Measurements from ENCODE around the gene COX5B.
"Not testable (repeated sequence)": the region's sequence is repeated elsewhere in the genome, so short reads cannot be mapped to it uniquely, and the experiment has no call there.

The COX5B gene

DNA sequence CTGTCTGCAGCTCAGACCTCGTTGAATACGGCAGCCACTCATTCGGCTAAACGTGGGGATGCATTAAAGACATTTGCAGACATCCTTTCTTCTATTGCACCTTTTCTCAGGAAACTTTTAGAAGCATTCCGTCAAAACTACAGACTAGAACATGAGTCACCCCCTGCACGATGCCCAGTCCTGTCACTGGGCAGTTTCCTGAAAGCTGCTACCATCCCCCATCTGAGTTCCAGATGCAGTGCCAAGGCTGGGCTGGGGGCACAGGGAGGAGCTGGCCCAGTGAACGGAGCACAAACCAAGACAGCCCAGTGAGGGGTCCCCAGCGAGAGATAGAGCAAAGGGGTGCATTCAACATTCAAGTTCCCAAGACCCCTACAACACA lies 19.8 kb upstream of the COX5B start:
- not testable (repeated sequence) for H3K9me3 ChIP-seq, H3K9ac ChIP-seq, H3K27me3 ChIP-seq, H3K4me1 ChIP-seq, H3K27ac ChIP-seq, H3K36me3 ChIP-seq, H3K4me3 ChIP-seq, H3K4me2 ChIP-seq, H4K20me1 ChIP-seq

DNA sequence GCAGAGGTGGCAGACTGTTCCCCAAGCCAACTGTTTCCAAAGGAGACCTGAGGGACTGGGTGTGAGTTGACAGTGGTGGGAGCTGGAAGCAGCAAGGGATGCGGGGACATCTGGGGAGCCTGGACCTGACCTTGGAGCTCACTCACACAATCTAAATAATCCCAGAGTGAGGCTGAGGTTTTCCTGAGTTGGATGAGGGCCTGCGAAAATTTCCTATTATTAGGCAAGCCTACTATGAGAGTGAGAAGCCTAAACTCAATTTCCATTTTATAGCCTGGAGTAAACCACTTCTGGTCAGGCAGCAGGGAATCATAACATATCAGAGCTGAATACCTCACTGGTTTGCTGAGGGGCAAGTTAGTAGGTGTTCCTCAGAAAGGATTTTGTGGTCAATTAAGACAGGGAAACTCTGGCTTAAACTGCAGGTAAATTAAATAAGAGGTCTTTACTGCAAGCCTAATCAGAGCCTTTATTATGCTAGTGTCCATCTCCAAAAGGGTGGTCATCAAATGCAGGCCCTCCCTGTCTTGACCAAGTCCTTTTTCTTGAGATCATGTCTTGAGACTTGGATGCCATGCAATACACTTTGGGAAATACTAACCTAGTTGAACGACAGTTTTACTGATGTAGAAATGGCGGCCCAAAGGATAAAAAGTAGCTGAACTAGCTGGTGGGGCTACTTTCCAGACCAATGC lies 1.7 kb upstream of the COX5B start:
- peaks cover 21% of the 10 kb centered on the region for H3K4me1 ChIP-seq
- H3K4me2 ChIP-seq, result peak overlapping the region; percentile 95; the same call in 1 of the 2 replicates
- H3K9me3 ChIP-seq, result no peaks in the 10 kb centered on the region
- TF ChIP-seq Cebpa-rat (IDR thresholded peaks at IDR 0.05), result no peak
- H3K4me3 ChIP-seq, result no peak overlapping the region
- H3K27ac ChIP-seq, result no peak overlapping the region
- no peaks in the 10 kb centered on the region for H3K27me3 ChIP-seq
- no peaks in the 10 kb centered on the region; the same call in 1 of the 2 replicates for H4K20me1 ChIP-seq
- no peak overlapping the region for H3K9ac ChIP-seq
- peaks cover 24% of the 10 kb centered on the region for H3K36me3 ChIP-seq

DNA sequence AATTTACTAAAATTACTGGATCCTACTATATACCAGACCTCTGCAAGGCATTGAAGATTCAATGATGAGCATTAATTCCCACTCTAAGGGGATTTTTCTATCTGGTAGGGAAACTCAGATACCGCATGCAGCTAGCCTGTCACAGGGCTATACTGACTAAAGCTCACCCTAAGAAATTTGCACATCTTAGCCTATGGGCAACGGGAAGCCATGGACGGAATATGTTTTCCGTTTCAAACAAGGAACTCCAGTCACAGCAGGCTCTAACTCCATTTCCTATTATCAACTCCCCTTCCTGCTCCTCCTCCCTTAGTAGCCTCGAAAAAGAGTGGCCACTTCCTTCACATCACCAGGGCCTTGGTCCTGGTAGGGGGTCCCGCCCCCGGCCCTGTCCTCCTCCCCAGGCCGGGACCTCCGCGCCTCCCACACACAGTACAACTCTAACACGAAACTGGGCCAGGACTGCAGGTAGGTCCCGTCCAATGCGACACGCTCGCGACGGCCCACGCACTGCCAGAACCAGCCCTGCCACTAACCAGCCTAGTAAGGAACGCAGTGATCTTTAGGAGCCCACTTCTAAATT lies 659 bp upstream of the COX5B start:
- no peaks in the 10 kb centered on the region for H3K27me3 ChIP-seq
- no peak for TF ChIP-seq Cebpa-rat (IDR thresholded peaks at IDR 0.05)
- H4K20me1 ChIP-seq, result no peaks in the 10 kb centered on the region; the same call in 1 of the 2 replicates
- peak overlapping the region; percentile 95 for H3K9ac ChIP-seq
- H3K4me2 ChIP-seq, result peak overlapping the region; percentile 95
- peaks cover 21% of the 10 kb centered on the region for H3K4me1 ChIP-seq
- peak overlapping the region; percentile 90 for H3K4me3 ChIP-seq
- H3K9me3 ChIP-seq, result no peaks in the 10 kb centered on the region
- H3K36me3 ChIP-seq, result peaks cover 34% of the 10 kb centered on the region
- H3K27ac ChIP-seq, result peak overlapping the region; percentile 82

DNA sequence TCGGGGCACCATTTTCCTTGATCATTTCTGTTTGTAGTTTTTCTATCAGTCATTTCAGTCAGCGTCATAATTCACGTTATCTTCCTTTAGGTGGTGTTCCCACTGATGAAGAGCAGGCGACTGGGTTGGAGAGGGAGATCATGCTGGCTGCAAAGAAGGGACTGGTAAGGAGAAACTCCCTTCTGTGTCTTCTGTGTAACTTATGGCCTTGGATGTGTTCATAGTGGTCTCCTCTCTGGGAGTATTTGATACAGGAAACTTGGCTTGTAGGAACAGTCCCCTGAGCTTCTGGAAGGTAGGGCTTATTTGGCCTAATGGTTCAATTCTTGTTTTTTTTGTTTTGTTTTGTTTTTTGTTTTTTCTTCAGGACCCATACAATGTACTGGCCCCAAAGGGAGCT lies 1.1 kb downstream of the COX5B start:
- peak overlapping the region; percentile 91 for H3K4me2 ChIP-seq
- H3K27me3 ChIP-seq, result no peaks in the 10 kb centered on the region
- peak overlapping the region; percentile 95 for H3K9ac ChIP-seq
- H3K27ac ChIP-seq, result peak overlapping the region; percentile 91; the same call in 1 of the 2 replicates
- peaks cover 21% of the 10 kb centered on the region for H3K4me1 ChIP-seq
- H3K4me3 ChIP-seq, result peak overlapping the region; percentile 90
- no peaks in the 10 kb centered on the region for H3K9me3 ChIP-seq
- H4K20me1 ChIP-seq, result no peaks in the 10 kb centered on the region; the same call in 1 of the 2 replicates
- TF ChIP-seq Cebpa-rat (IDR thresholded peaks at IDR 0.05), result no peak
- H3K36me3 ChIP-seq, result peaks cover 47% of the 10 kb centered on the region

DNA sequence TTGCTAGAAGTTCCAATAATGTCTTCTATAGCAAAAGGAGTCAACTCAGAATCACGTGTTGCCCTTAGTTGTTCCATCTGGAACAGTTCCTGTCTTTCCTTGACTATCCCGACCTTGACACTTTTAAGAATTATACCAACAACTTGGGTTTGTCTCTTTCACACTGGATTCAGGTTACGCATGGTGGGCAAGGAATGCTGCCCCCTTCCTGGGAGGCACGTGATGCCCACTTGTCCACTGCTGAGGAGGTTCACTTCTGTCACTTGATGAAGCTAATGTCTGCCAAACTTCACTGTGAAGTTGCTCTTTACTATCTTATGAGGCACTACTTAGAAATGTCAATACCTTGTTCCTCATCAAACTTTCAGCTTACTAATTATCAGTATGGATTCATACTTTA lies 5.3 kb downstream of the COX5B start:
- no peak overlapping the region for H3K4me3 ChIP-seq
- no peak overlapping the region for H3K27ac ChIP-seq
- no peak overlapping the region for H3K9ac ChIP-seq
- no peak overlapping the region for H3K4me2 ChIP-seq
- H3K36me3 ChIP-seq, result peaks cover 83% of the 10 kb centered on the region
- H3K4me1 ChIP-seq, result peaks cover 11% of the 10 kb centered on the region
- no peak for TF ChIP-seq Cebpa-rat (IDR thresholded peaks at IDR 0.05)
- H3K9me3 ChIP-seq, result peaks cover 14% of the 10 kb centered on the region
- no peaks in the 10 kb centered on the region for H3K27me3 ChIP-seq
- H4K20me1 ChIP-seq, result no peaks in the 10 kb centered on the region; the same call in 1 of the 2 replicates

DNA sequence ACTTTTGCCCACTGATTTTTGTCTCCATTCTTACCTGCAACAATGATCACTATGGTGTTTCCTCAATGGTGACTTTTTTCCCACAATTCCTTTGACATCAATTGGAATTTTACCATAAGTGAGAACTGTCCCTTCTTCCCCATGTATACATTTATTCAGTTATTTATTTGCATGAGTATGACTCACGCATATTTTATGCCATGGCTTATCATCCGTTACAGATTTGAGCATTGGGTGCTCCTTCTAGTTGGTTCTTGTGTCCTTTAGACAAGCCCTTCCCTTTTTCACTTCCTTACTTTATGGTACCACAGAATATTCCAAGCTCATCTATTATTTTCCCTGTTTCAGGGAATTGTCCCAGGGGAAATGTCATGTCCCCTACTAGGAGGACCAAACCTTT lies 7.6 kb downstream of the COX5B start:
- Histone ChIP-seq H3K36me3 (peaks cover 89% of the 10 kb centered on the region), H3K4me3 (no peak overlapping the region), H3K27me3 (no peaks in the 10 kb centered on the region), H3K27ac (no peak overlapping the region), H4K20me1 (peaks cover 7% of the 10 kb centered on the region), H3K9ac (no peak overlapping the region), H3K9me3 (peaks cover 14% of the 10 kb centered on the region), H3K4me1 (no peaks in the 10 kb centered on the region), H3K4me2 (no peak overlapping the region)
- no peak for TF ChIP-seq Cebpa-rat (IDR thresholded peaks at IDR 0.05)

DNA sequence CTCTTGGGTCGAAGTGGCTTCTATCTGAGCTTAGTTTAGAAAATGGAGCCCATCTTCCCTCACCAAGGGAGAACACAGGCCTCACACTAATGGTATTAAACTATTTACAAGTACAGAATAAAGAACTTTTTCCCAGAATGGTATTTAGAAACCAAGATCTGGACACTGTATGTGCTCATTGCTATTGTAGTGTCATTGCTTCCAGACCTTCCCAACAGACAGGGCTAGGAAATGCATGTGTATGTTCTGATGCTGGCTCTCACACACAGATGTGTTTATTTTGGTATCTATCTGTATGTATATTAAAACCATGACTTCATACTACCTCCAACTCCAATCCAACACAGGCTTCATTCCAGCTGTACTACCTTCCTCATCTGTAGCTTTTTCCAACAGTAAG lies 8.0 kb downstream of the COX5B start:
- no peak overlapping the region for H3K4me3 ChIP-seq
- peaks cover 14% of the 10 kb centered on the region for H3K9me3 ChIP-seq
- H4K20me1 ChIP-seq, result peaks cover 10% of the 10 kb centered on the region
- no peak overlapping the region for H3K9ac ChIP-seq
- no peaks in the 10 kb centered on the region for H3K27me3 ChIP-seq
- H3K4me2 ChIP-seq, result no peak overlapping the region
- no peak overlapping the region for H3K27ac ChIP-seq
- no peaks in the 10 kb centered on the region for H3K4me1 ChIP-seq
- no peak for TF ChIP-seq Cebpa-rat (IDR thresholded peaks at IDR 0.05)
- peaks cover 89% of the 10 kb centered on the region for H3K36me3 ChIP-seq

DNA sequence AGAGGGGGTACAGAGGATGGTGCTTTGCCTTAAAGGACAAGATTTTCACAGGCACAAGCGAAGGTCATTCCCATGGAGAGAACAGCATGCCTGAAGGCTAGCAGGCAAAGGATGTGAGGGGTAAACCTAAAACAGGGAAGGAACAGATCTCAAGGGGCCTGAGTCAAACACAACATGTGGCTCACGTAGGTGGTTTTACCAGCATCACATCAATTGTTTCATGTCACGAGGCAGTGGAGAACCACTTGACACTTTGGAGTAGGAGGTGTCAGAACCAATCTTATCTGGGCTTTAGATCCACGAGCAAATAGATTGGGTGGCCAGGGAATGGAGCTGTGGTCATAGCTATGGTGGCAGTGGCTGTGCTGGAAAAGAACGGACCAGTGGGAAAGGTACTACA lies 8.4 kb downstream of the COX5B start:
- peaks cover 15% of the 10 kb centered on the region for H4K20me1 ChIP-seq
- H3K27ac ChIP-seq, result no peak overlapping the region
- no peak overlapping the region for H3K4me3 ChIP-seq
- H3K4me2 ChIP-seq, result no peak overlapping the region
- H3K9me3 ChIP-seq, result peaks cover 14% of the 10 kb centered on the region
- H3K9ac ChIP-seq, result no peak overlapping the region
- H3K4me1 ChIP-seq, result no peaks in the 10 kb centered on the region
- H3K27me3 ChIP-seq, result no peaks in the 10 kb centered on the region
- H3K36me3 ChIP-seq, result peaks cover 89% of the 10 kb centered on the region
- no peak for TF ChIP-seq Cebpa-rat (IDR thresholded peaks at IDR 0.05)

DNA sequence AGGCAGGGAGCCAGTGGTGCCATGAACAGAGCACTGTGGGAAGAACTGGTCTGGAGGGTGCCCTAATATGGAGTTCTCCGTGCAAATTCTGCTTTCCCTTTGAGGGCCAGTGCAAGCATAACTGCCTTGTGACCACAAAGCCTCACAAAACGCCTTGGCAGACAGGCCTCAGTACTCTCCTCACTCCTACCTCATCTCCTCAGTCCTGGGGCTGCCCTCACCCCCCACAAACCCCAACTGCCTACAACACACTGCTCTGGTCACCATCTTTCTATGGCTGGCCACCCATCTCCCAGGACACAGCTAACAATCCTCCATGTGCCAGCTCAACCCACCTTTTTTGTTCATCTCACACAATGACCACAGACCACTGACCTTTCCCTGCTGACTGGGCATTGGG lies 8.9 kb downstream of the COX5B start:
- Histone ChIP-seq H3K4me2 (no peak overlapping the region), H3K36me3 (peaks cover 89% of the 10 kb centered on the region), H3K4me1 (no peaks in the 10 kb centered on the region), H3K9me3 (peaks cover 14% of the 10 kb centered on the region), H3K27ac (no peak overlapping the region), H4K20me1 (peaks cover 19% of the 10 kb centered on the region), H3K27me3 (no peaks in the 10 kb centered on the region), H3K4me3 (no peak overlapping the region), H3K9ac (no peak overlapping the region)
- no peak for TF ChIP-seq Cebpa-rat (IDR thresholded peaks at IDR 0.05)

DNA sequence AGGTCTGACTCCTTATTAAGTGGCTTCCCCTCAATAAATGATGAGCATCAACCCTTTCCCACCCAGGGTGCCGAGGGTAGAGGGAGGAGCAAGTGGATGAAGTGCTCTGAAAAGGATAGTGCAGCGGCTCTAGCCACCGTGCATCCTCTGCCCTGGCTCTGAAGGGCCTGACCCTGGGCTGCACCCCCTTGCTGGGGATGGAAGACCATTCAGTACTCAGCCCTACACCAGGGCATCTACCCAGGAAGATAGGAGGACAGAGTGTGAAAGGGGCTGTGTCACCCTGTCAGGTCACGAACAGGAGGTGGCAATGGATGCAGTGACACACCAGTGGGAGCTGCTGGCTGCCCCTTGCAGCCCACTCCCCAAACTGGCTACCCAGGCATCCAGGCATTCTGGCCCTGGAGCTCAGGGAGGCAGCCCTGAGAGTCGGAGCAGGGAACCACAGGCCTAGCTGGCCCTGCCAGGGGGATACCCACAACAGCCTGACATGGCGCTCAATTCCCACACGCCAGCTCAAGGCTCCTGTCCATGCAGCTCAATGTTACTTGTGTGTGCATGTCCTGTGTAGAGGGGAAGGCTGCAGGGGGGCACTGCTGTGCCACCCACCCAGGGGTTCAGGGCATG lies 10.4 kb downstream of the COX5B start:
- no peak overlapping the region for H3K4me2 ChIP-seq
- H3K9me3 ChIP-seq, result peaks cover 14% of the 10 kb centered on the region
- H3K36me3 ChIP-seq, result peaks cover 89% of the 10 kb centered on the region
- no peak overlapping the region for H3K4me3 ChIP-seq
- TF ChIP-seq Cebpa-rat (IDR thresholded peaks at IDR 0.05), result no peak
- no peak overlapping the region for H3K9ac ChIP-seq
- H4K20me1 ChIP-seq, result peaks cover 34% of the 10 kb centered on the region
- H3K27me3 ChIP-seq, result no peaks in the 10 kb centered on the region
- peaks cover 2% of the 10 kb centered on the region for H3K4me1 ChIP-seq
- H3K27ac ChIP-seq, result no peak overlapping the region

All from BLaER1 (cell line).